GM19468 (cell line): ENCODE data around the gene CAT.

Experiments used
- ATAC-seq: cut with Tn5 transposase; IDR thresholded peaks from one replicate; pipeline ENCODE4 v1.9.1; 2021; ENCODE audit warnings: mild to moderate bottlenecking, moderate library complexity, moderate number of reproducible peaks; ENCODE audit not compliant: unreplicated experiment; ENCODE audit errors: extremely low read depth

CAT gene

GRCh38 chr11:34514597-34514996 is 75.9 kb downstream of the CAT start:
- ATAC-seq, result no peak

- no peak for ATAC-seq
Observed at GRCh38 chr11:34516247-34517040, 77.7 kb downstream of the CAT start.

- no peak for ATAC-seq
Observed at GRCh38 chr11:34519595-34520235, 81.0 kb downstream of the CAT start.

GRCh38 chr11:34521265-34521664 is 82.5 kb downstream of the CAT start:
- no peak for ATAC-seq
